HAP-1 (cell line): ENCODE results near the gene KMO.

Experiments
- DNase-seq, 2 experiments: peaks; one replicate each; pipeline ENCODE4 v3.0.0-alpha.2; 2016 to 2020; ENCODE audit warnings: low spot score in 2 of 2
- H3K27me3 ChIP-seq: fragments of 250-450 bp; sonication (Bioruptor Pico); 2 replicates; pipeline ENCODE4 v1.5.1; 2020; ENCODE audit warnings: low read depth, mild to moderate bottlenecking, moderate library complexity
- H3K36me3 ChIP-seq: fragments of 250-450 bp; sonication (Bioruptor Pico); replicated peaks from 2 replicates; pipeline ENCODE4 v1.5.1; 2020; ENCODE audit warnings: mild to moderate bottlenecking
- H3K4me1 ChIP-seq: fragments of 250-450 bp; sonication (Bioruptor Pico); 2 replicates; pipeline ENCODE4 v1.5.1; 2020; ENCODE audit warnings: mild to moderate bottlenecking
- H3K4me3 ChIP-seq: fragments of 250-450 bp; sonication (Bioruptor Pico); 2 replicates; pipeline ENCODE4 v1.5.1; 2020; ENCODE audit warnings: mild to moderate bottlenecking, moderate library complexity
- H3K9me3 ChIP-seq: fragments of 250-450 bp; sonication (Bioruptor Pico); 2 replicates; pipeline ENCODE4 v1.5.1; 2020; ENCODE audit warnings: mild to moderate bottlenecking, moderate library complexity
- in situ Hi-C: fragments of 300-500 bp; cut with MboI; formaldehyde crosslinking; loops from 3 replicates; pipeline ENCODE4 v1.14.3; 2020; ENCODE audit warnings: low sequenced_read_pairs, inconsistent platforms, mixed read lengths

Gene KMO

GRCh38 chr1:241532162-241532531 lies at the start of gene KMO:
Gene KMO (plus strand): TSS chr1:241532378. CDS start chr1:241532445, 67 bp downstream.
- H3K4me1 ChIP-seq: peaks cover 4% of the 10 kb centered on the region; the same call in 1 of the 2 replicates
- in situ Hi-C loops: loop anchor here (25.0 kb wide), 1 partner anchor 455 kb away; the partner anchor contains the start of gene MAP1LC3C
- DNase-seq: no peak
- no peaks in the 10 kb centered on the region for H3K36me3 ChIP-seq
- peak within 1 kb of the TSS; percentile 28 for H3K4me3 ChIP-seq
- H3K27me3 ChIP-seq: peaks cover 2% of the 10 kb centered on the region; the same call in 1 of the 2 replicates
- no peaks in the 10 kb centered on the region for H3K9me3 ChIP-seq

GRCh38 chr1:241482761-241483250 lies 49.4 kb upstream of the KMO start:
- no peaks in the 10 kb centered on the region for H3K27me3 ChIP-seq
- no peaks in the 10 kb centered on the region for H3K4me1 ChIP-seq
- no peak for DNase-seq
- no peak overlapping the region for H3K4me3 ChIP-seq
- no peaks in the 10 kb centered on the region for H3K9me3 ChIP-seq
- in situ Hi-C loops: loop anchor here (25.0 kb wide), 1 partner anchor 746 kb away; no protein-coding TSS in a partner anchor
- no peaks in the 10 kb centered on the region for H3K36me3 ChIP-seq

GRCh38 chr1:241485145-241485544 lies 47.0 kb upstream of the KMO start:
- no peak for DNase-seq
- Histone ChIP-seq H3K4me3 (no peak overlapping the region), H3K4me1 (no peaks in the 10 kb centered on the region), H3K9me3 (no peaks in the 10 kb centered on the region), H3K27me3 (no peaks in the 10 kb centered on the region), H3K36me3 (no peaks in the 10 kb centered on the region)
- in situ Hi-C loops: loop anchor here (25.0 kb wide), 1 partner anchor 748 kb away; no protein-coding TSS in a partner anchor

GRCh38 chr1:241485554-241485992 lies 46.6 kb upstream of the KMO start:
- in situ Hi-C loops: loop anchor here (25.0 kb wide), 1 partner anchor 748 kb away; no protein-coding TSS in a partner anchor
- H3K9me3 ChIP-seq: no peaks in the 10 kb centered on the region
- no peaks in the 10 kb centered on the region for H3K27me3 ChIP-seq
- H3K36me3 ChIP-seq: no peaks in the 10 kb centered on the region
- no peak overlapping the region for H3K4me3 ChIP-seq
- DNase-seq: peak; percentile 5 to 11
- H3K4me1 ChIP-seq: no peaks in the 10 kb centered on the region

GRCh38 chr1:241488739-241489138 lies 43.4 kb upstream of the KMO start:
- Histone ChIP-seq H3K27me3 (no peaks in the 10 kb centered on the region), H3K9me3 (no peaks in the 10 kb centered on the region), H3K4me3 (no peak overlapping the region), H3K4me1 (no peaks in the 10 kb centered on the region), H3K36me3 (no peaks in the 10 kb centered on the region)
- no peak for DNase-seq
- in situ Hi-C loops: loop anchor here (25.0 kb wide), 1 partner anchor 751 kb away; no protein-coding TSS in a partner anchor

GRCh38 chr1:241495741-241496140 lies 36.4 kb upstream of the KMO start:
- in situ Hi-C loops: loop anchor here (25.0 kb wide), 1 partner anchor 758 kb away; no protein-coding TSS in a partner anchor
- Histone ChIP-seq H3K4me3 (no peak overlapping the region), H3K4me1 (no peaks in the 10 kb centered on the region), H3K9me3 (no peaks in the 10 kb centered on the region), H3K27me3 (no peaks in the 10 kb centered on the region), H3K36me3 (peaks cover 45% of the 10 kb centered on the region)
- DNase-seq: no peak

GRCh38 chr1:241499910-241500309 lies 32.3 kb upstream of the KMO start:
- H3K36me3 ChIP-seq: peaks cover 77% of the 10 kb centered on the region
- H3K4me3 ChIP-seq: no peak overlapping the region
- peak in 1 of 2 experiments; percentile 7 for DNase-seq
- H3K27me3 ChIP-seq: no peaks in the 10 kb centered on the region
- H3K4me1 ChIP-seq: no peaks in the 10 kb centered on the region
- in situ Hi-C loops: loop anchor here (25.0 kb wide), 1 partner anchor 763 kb away; no protein-coding TSS in a partner anchor
- no peaks in the 10 kb centered on the region for H3K9me3 ChIP-seq

- Histone ChIP-seq H3K27me3 (no peaks in the 10 kb centered on the region), H3K4me3 (no peak overlapping the region), H3K9me3 (no peaks in the 10 kb centered on the region), H3K36me3 (peaks cover 84% of the 10 kb centered on the region), H3K4me1 (no peaks in the 10 kb centered on the region)
- DNase-seq: no peak
- in situ Hi-C loops: no loop called here
Observed at GRCh38 chr1:241503444-241503843, 28.7 kb upstream of the KMO start.

- Histone ChIP-seq H3K4me1 (no peaks in the 10 kb centered on the region), H3K36me3 (peaks cover 75% of the 10 kb centered on the region), H3K27me3 (no peaks in the 10 kb centered on the region), H3K4me3 (no peak overlapping the region), H3K9me3 (no peaks in the 10 kb centered on the region)
- in situ Hi-C loops: no loop called here
- no peak for DNase-seq
Observed at GRCh38 chr1:241507189-241507863, 24.9 kb upstream of the KMO start.

GRCh38 chr1:241513378-241513777 lies 18.8 kb upstream of the KMO start:
- DNase-seq: no peak
- H3K4me3 ChIP-seq: no peak overlapping the region
- in situ Hi-C loops: no loop called here
- no peaks in the 10 kb centered on the region for H3K27me3 ChIP-seq
- H3K4me1 ChIP-seq: peaks cover 6% of the 10 kb centered on the region; the same call in 1 of the 2 replicates
- no peaks in the 10 kb centered on the region for H3K9me3 ChIP-seq
- H3K36me3 ChIP-seq: peaks cover 61% of the 10 kb centered on the region

- in situ Hi-C loops: no loop called here
- Histone ChIP-seq H3K27me3 (peaks cover 8% of the 10 kb centered on the region), H3K36me3 (peaks cover 27% of the 10 kb centered on the region), H3K4me3 (peak overlapping the region; percentile 75), H3K4me1 (peaks cover 6% of the 10 kb centered on the region; the same call in 1 of the 2 replicates), H3K9me3 (no peaks in the 10 kb centered on the region)
- peak in 1 of 2 experiments; percentile 37 for DNase-seq
Observed at GRCh38 chr1:241518476-241519307, 13.5 kb upstream of the KMO start.

GRCh38 chr1:241519308-241520079 lies 12.7 kb upstream of the KMO start, which contains the start of gene FH:
Gene FH (minus strand): TSS chr1:241519755. CDS start chr1:241519722, 33 bp downstream.
- peak; percentile 96 to 99 for DNase-seq

GRCh38 chr1:241520080-241520465 lies 12.1 kb upstream of the KMO start:
- H3K27me3 ChIP-seq: peaks cover 8% of the 10 kb centered on the region
- no peak for DNase-seq
- in situ Hi-C loops: no loop called here
- peaks cover 13% of the 10 kb centered on the region for H3K36me3 ChIP-seq
- H3K4me1 ChIP-seq: peaks cover 6% of the 10 kb centered on the region; the same call in 1 of the 2 replicates
- peak overlapping the region; percentile 75 for H3K4me3 ChIP-seq
- no peaks in the 10 kb centered on the region for H3K9me3 ChIP-seq

More at GRCh38 chr1:241519308-241520079, 12.7 kb upstream of the KMO start, which contains the start of gene FH:
- Histone ChIP-seq H3K4me1 (peaks cover 6% of the 10 kb centered on the region; the same call in 1 of the 2 replicates), H3K27me3 (peaks cover 8% of the 10 kb centered on the region), H3K9me3 (no peaks in the 10 kb centered on the region), H3K4me3 (peak within 1 kb of the TSS; percentile 75), H3K36me3 (peaks cover 19% of the 10 kb centered on the region)
- in situ Hi-C loops: no loop called here
